IPS-20b (cell line): ENCODE measurements around the gene MARVELD1.

Source experiments
- H3K27ac ChIP-seq: one replicate; pipeline ENCODE4 v1.5.1; 2013; ENCODE audit warnings: low read length
- H3K27me3 ChIP-seq: 2 replicates; pipeline ENCODE4 v1.6.1; 2013; ENCODE audit warnings: mild to moderate bottlenecking, low read length, inconsistent platforms; ENCODE audit not compliant: insufficient read depth
- H3K36me3 ChIP-seq: 2 replicates; pipeline ENCODE4 v1.6.1; 2013; ENCODE audit warnings: low read depth, mild to moderate bottlenecking, inconsistent platforms, low read length, moderate library complexity; ENCODE audit not compliant: insufficient read depth
- H3K4me1 ChIP-seq: 2 replicates; pipeline ENCODE4 v1.6.1; 2013; ENCODE audit warnings: mild to moderate bottlenecking, control low read depth, inconsistent platforms, low read length, moderate library complexity; ENCODE audit not compliant: insufficient read depth
- H3K4me3 ChIP-seq: 2 replicates; pipeline ENCODE4 v1.5.1; 2013; ENCODE audit warnings: mild to moderate bottlenecking, low read length, inconsistent platforms
- H3K9ac ChIP-seq: 2 replicates; pipeline ENCODE4 v1.6.1; 2013; ENCODE audit warnings: low read depth, mild to moderate bottlenecking, inconsistent platforms, low read length, moderate library complexity
- H3K9me3 ChIP-seq: 2 replicates; pipeline ENCODE4 v1.6.1; 2013; ENCODE audit warnings: mild to moderate bottlenecking, low read depth, low read length, inconsistent platforms; ENCODE audit not compliant: insufficient read depth

The MARVELD1 gene

DNA sequence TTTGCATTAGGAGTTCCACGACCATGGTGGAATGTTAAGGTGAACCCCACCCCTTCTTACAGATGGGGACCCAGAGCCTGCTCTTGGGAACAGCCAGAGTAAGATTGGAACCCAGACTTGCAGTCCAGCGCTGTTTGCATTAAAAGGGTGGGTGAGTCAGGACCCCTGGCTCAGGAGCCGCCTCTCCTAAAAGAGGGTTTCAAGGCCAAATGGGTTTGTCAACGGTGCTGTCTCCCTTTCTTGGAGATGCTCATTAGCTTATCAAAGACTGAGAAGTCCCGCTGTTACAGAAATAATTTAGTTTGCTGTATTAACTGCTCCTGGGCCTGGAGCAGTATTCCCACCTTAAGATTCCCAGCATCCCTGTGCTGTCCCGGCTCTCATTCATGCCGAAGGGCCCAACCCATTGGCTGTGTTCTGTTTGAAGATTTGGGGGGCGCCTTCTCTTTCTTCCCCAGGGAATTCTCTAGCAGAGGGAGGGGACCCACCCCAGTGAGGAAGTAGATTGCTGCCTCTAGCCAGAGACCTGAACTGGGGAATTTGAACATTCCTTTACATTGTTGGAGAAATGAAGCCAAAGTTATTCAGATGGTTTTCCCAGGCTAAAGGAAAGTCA is 1.8 kb downstream of the MARVELD1 start:
- H3K9me3 ChIP-seq, result no peaks in the 10 kb centered on the region
- no peaks in the 10 kb centered on the region for H3K27me3 ChIP-seq
- H3K27ac ChIP-seq, result peak overlapping the region; percentile 55
- peaks cover 22% of the 10 kb centered on the region for H3K36me3 ChIP-seq
- peak overlapping the region; percentile 80 for H3K4me3 ChIP-seq
- H3K9ac ChIP-seq, result peak overlapping the region; percentile 87; the same call in 1 of the 2 replicates
- H3K4me1 ChIP-seq, result peaks cover 29% of the 10 kb centered on the region

DNA sequence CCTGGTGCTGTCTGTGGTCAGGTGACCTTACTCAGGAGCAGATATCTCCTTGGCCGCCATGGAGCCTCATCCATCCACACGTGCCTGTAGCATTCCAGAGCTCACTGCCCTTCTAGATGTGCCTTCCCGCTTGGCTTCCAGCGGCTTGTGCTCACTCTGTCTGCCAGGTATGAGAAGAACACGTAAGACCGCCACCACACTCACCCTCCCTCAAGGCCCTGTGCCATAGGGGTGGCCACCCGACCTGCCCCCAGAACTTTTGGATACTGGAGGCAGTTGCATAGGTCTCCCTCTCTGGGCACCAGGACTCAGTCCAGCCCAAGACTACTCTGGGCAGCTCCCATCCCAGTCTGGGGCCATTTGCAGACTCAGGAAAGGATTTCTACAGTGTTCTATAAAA is 4.1 kb downstream of the MARVELD1 start:
- Histone ChIP-seq H3K36me3 (peaks cover 22% of the 10 kb centered on the region), H3K9me3 (no peaks in the 10 kb centered on the region), H3K9ac (no peak overlapping the region), H3K27ac (no peak overlapping the region), H3K4me1 (peaks cover 29% of the 10 kb centered on the region), H3K4me3 (no peak overlapping the region), H3K27me3 (no peaks in the 10 kb centered on the region)

DNA sequence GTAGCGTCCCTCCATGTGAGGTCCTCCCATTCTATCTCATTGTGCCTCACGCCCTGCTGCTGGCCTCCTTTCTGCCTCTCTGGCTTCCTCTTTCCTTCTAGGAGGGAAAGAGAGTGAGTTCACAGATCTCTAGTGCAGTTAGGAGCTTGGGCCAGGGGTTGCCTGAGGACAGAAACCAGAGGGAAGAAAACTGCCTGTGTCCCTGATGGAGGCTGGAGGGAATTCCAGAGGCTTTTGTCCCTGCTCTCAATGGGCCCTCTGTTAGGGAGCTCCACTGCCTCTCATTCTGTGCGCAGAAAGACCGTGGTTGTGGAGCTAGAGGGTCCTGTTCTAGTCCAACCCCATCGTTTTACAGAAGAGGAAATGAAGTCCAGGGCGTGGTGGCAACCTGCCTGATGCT is 4.6 kb downstream of the MARVELD1 start:
- H3K9ac ChIP-seq, result no peak overlapping the region
- no peaks in the 10 kb centered on the region for H3K9me3 ChIP-seq
- H3K27me3 ChIP-seq, result no peaks in the 10 kb centered on the region
- peaks cover 22% of the 10 kb centered on the region for H3K36me3 ChIP-seq
- no peak overlapping the region for H3K4me3 ChIP-seq
- peaks cover 29% of the 10 kb centered on the region for H3K4me1 ChIP-seq
- no peak overlapping the region for H3K27ac ChIP-seq

DNA sequence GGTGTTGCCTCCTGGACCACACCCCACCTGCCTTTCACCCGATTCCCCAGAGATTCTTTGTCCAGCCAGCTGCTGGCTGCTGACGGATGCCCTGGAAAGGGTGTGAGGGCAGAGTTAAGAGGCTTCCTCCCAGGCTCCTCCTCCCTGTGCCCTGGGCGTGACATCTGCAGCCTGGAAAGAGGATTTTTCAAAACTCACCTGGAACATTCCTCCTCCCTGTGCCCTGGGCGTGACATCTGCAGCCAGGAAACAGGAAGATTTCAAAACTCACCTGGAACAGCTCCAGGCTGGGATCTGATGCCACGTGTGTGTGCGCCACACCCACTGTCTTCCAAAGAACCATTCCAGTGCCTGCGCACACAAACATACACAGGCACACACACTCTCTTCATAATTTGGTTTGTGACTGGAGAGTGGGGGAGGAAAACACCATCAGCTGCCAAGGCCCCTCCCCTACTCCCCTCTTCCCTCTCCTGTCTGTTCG is 5.2 kb downstream of the MARVELD1 start:
- H3K4me3 ChIP-seq, result no peak overlapping the region
- peaks cover 29% of the 10 kb centered on the region for H3K4me1 ChIP-seq
- H3K9me3 ChIP-seq, result no peaks in the 10 kb centered on the region
- no peak overlapping the region for H3K27ac ChIP-seq
- peaks cover 22% of the 10 kb centered on the region for H3K36me3 ChIP-seq
- H3K9ac ChIP-seq, result no peak overlapping the region; the same call in 1 of the 2 replicates
- H3K27me3 ChIP-seq, result no peaks in the 10 kb centered on the region

GRCh38 chr10:97719602-97720001 is 6.1 kb downstream of the MARVELD1 start:
- Histone ChIP-seq H3K27me3 (no peaks in the 10 kb centered on the region), H3K4me1 (peaks cover 29% of the 10 kb centered on the region), H3K36me3 (peaks cover 22% of the 10 kb centered on the region), H3K9ac (no peak overlapping the region; the same call in 1 of the 2 replicates), H3K4me3 (no peak overlapping the region), H3K27ac (no peak overlapping the region), H3K9me3 (no peaks in the 10 kb centered on the region)

DNA sequence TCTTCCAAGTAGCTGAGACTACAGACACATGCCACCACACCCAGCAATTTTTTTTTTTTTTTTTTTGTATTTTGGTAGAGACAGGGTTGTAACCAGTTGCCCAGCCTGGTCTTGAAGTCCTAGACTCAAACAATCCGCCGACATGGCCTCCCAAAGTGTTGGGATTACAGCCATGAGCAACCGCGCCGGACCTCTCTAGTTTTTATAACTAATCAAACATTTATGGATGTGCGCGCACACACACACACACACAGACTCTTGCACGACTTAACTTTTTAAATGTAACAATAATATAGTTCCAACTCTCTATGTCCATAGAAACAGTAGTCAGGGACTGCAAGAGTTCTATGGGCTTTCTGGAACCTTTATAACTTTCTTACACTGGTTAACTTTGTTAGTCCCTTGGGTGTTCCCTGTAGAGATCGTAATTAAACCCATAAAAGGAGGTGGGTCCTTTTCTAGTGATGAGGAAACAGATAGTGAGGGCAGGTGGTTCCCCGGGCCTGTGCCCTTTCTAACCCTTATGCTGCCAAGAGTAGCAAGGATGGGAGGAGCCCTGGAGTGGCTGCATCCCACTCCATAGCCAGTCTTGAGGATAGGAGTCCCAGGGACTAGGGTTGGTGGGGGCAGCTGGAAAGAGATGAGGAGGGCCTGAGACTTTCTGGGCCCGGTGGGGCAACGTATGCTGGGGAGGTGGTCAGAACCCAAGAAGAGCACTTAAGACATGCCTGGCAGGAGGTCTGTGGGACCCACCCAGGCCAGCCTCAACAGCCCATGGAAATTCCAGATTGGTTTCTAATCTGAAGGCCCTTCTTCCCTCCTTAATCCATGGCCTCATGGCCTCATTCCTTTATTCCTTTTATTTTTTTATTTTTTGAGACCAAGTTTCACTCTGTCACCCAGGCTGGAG is 8.6 kb downstream of the MARVELD1 start:
- Histone ChIP-seq H3K27me3 (no peaks in the 10 kb centered on the region), H3K27ac (no peak overlapping the region), H3K4me1 (peaks cover 18% of the 10 kb centered on the region), H3K4me3 (no peak overlapping the region), H3K9me3 (no peaks in the 10 kb centered on the region), H3K36me3 (peaks cover 14% of the 10 kb centered on the region), H3K9ac (no peak overlapping the region)

- Histone ChIP-seq H3K9me3 (no peaks in the 10 kb centered on the region), H3K27me3 (no peaks in the 10 kb centered on the region), H3K4me1 (peaks cover 18% of the 10 kb centered on the region), H3K27ac (no peak overlapping the region), H3K36me3 (peaks cover 5% of the 10 kb centered on the region), H3K4me3 (no peak overlapping the region), H3K9ac (no peak overlapping the region)
Measured at GRCh38 chr10:97723001-97723400, 9.5 kb downstream of the MARVELD1 start.

DNA sequence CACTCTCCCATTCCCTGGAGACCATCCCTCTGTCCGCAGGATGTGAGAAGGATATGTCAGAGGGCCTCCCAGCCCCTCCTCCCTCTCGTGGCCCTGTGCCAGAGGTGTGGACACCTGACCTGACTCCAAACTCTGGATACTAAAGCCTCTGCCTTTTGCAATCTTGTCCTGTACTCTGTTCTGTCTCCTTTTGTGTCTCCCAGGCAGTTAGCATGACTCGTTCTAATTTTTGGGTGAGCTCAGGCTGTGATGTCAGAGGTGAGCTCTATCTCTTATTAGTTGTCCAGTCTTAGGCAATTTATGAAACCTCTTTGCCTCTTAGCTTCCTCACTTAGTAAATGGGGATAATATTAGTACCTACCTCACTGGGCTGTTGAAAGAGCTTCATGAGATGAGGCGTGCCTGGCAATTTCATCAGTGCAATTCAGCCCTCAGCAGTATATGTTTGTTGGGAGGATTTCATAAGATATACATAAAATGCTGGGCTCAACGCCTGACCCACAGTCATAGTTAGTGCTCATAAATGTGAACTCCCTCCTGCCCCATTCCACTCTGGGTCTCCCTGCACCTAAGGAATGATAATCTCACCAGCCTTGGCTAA is 10.9 kb downstream of the MARVELD1 start:
- no peaks in the 10 kb centered on the region for H3K9me3 ChIP-seq
- peaks cover 3% of the 10 kb centered on the region; the same call in 1 of the 2 replicates for H3K4me1 ChIP-seq
- H3K27ac ChIP-seq, result no peak overlapping the region
- no peaks in the 10 kb centered on the region for H3K36me3 ChIP-seq
- no peak overlapping the region for H3K4me3 ChIP-seq
- no peaks in the 10 kb centered on the region for H3K27me3 ChIP-seq
- H3K9ac ChIP-seq, result no peak overlapping the region

DNA sequence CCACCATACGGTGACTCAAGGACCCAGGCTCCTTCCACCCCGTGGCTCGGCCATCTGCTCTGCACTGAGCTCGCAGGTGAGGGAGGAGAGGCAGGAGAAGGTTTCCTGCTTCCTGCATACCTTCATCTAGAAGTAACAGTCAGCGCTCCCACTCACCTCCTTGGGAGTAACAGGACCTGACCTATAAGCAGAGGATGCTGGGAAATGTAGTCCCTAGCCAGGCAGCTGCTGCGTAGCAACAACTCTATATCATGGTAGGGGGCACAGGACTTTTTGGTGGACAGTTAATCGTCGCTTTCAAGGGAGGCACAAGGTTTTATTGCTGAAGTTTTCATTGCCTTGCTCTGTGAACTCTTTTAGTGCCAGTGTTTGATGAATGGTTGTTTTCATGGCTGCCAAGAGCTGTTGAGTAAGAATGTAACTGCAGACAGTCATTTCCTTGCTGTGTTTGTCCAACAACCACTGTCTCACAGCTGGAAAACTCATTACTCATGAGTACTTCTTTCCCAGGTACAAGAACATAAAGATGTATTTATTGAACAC is 13.2 kb downstream of the MARVELD1 start:
- Histone ChIP-seq H3K27me3 (no peaks in the 10 kb centered on the region), H3K9me3 (no peaks in the 10 kb centered on the region), H3K9ac (no peak overlapping the region), H3K27ac (no peak overlapping the region), H3K4me1 (no peaks in the 10 kb centered on the region), H3K4me3 (peak overlapping the region; percentile 18; the same call in 1 of the 2 replicates), H3K36me3 (no peaks in the 10 kb centered on the region)

DNA sequence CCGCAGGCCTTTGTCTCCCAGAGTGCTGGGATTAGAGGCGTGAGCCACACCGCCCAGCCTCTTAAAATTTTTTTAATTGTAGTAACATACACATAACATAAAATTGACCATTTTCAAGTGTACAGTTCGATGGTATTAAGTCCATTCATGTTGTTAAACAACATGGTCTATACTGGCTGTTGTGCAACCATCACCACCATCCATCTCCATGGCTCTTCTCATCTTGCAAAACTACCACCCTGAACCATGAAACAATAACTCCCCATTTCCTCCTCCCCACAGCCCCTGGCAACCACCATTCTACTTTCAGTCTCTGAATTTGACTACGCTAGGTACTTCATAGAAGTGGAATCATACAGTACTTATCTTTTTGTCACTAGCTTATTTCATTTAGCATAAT is 15.5 kb downstream of the MARVELD1 start:
- H3K36me3 ChIP-seq, result no peaks in the 10 kb centered on the region
- no peak overlapping the region for H3K9ac ChIP-seq
- H3K27me3 ChIP-seq, result peaks cover 2% of the 10 kb centered on the region
- H3K27ac ChIP-seq, result no peak overlapping the region
- no peaks in the 10 kb centered on the region for H3K4me1 ChIP-seq
- no peak overlapping the region for H3K4me3 ChIP-seq
- H3K9me3 ChIP-seq, result no peaks in the 10 kb centered on the region

DNA sequence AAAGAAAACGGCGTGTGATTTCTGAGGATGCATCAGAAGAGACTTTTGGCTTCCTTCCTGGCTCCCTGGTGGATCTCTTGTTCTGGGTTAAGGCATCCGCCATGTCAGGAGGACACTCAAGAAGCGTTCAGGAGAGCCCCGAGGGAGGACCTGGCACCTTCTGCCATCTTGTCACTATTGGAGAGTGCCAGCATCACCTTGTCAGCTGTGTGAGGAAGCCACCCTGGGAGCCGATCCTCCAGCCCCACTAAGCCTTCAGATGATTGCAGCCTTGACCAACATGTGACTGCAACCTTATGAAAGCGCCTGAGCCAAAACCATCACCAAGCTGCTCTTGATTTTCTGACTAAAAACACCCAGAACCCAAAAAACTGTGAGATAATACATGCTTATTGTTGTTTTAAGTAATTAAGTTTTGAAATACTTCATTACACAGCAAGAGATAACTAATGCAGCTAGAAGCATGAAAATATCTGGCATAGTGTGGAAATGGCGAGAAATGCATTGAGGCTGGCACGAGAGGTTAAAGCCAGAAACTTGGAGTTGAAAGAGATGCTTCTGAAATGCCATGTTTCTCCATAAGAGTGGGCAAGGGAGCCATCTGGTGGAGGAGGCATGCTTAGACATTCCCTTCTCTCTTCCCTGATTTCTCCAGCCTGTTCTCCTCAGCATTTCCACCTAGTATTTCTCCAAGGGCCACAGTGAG is 18.0 kb downstream of the MARVELD1 start:
- Histone ChIP-seq H3K9ac (no peak overlapping the region), H3K4me3 (no peak overlapping the region), H3K4me1 (no peaks in the 10 kb centered on the region), H3K27ac (no peak overlapping the region), H3K27me3 (peaks cover 26% of the 10 kb centered on the region), H3K36me3 (no peaks in the 10 kb centered on the region), H3K9me3 (peaks cover 7% of the 10 kb centered on the region; the same call in 1 of the 2 replicates)
